ENCODE measurements around the gene CACNA1C. TPM values are rescaled to one million over a fixed set of nuclear protein-coding genes. Genes with fewer than 3 reads are reported as not detected.

The CACNA1C gene
- total RNA-seq, 1 experiment from 2014 or later, result 1.1 TPM

GRCh38 chr12:2555487-2556082, 502.8 kb downstream of the CACNA1C start:
- H3K9ac ChIP-seq (ENCODE audit: extremely low read depth, insufficient read length, low read length), result no peak overlapping the region
- Mint-ChIP-seq H3K4me1 (peaks cover 5 to 11% of the 10 kb centered on the region in 2 experiments), H3K27ac (peak overlapping the region in 1 of 3 experiments; percentile 24; a peak in 1 of 7 replicates), H3K9me3 (no peaks in the 10 kb centered on the region), H3K27me3 (ENCODE audit: low read depth) (peaks cover 11% of the 10 kb centered on the region), H3K4me3 (no peak overlapping the region), H3K36me3 (ENCODE audit: insufficient read depth in 1 of 3, low read depth in 3 of 3) (no peaks in the 10 kb centered on the region)
- no peaks in the 10 kb centered on the region for H3K79me1 ChIP-seq (ENCODE audit: insufficient read depth, low read depth, low read length, poor library complexity, severe bottlenecking)
- H3K9me3 ChIP-seq (ENCODE audit: control insufficient read depth, low read depth, low read length), result no peaks in the 10 kb centered on the region
- H3T11ph ChIP-seq (ENCODE audit: low read length), result no peak overlapping the region
- WGBS (ENCODE audit: extremely low coverage, insufficient read length, low lambda C conversion rate), result no CpG with 5 or more reads among the region's 19 CpGs
- H2AK5ac ChIP-seq (ENCODE audit: insufficient read length, low read length), result no peak overlapping the region
- H3K56ac ChIP-seq (ENCODE audit: insufficient read length, low read depth, low read length), result no peak overlapping the region
- H4K8ac ChIP-seq (replicated peaks; ENCODE audit: insufficient read length, low read depth, low read length), result no peak overlapping the region
- H3K27ac ChIP-seq (ENCODE audit: insufficient read length, low read depth, low read length), result no peak overlapping the region
- no peaks in the 10 kb centered on the region for H3K4me1 ChIP-seq (ENCODE audit: insufficient read depth, low read length)
- TF ChIP-seq CTCF (conservative IDR thresholded peaks at IDR 0.05), result no peak
- H3K23ac ChIP-seq (ENCODE audit: insufficient read length, low read depth, low read length), result no peak overlapping the region
- H3K27me3 ChIP-seq (ENCODE audit: insufficient read depth, low read length), result no peaks in the 10 kb centered on the region
- no peak overlapping the region for H2BK12ac ChIP-seq (ENCODE audit: insufficient read length, low read depth, low read length)
- no peak overlapping the region for H4K91ac ChIP-seq (ENCODE audit: insufficient read length, low read depth, low read length)
- no peaks in the 10 kb centered on the region for H3K79me2 ChIP-seq (ENCODE audit: insufficient read depth, low read length)
- H3K4me2 ChIP-seq (ENCODE audit: insufficient read depth, insufficient read length, low read length), result no peak overlapping the region
- no peak overlapping the region for H2BK120ac ChIP-seq (ENCODE audit: low read depth, low read length, poor library complexity, severe bottlenecking)
- no peak overlapping the region for H3K18ac ChIP-seq (ENCODE audit: insufficient read length, low read depth, low read length)
- peak; percentile 58 for DNase-seq
- H3K23me2 ChIP-seq (ENCODE audit: insufficient read length, low read depth, low read length, poor library complexity, severe bottlenecking), result no peaks in the 10 kb centered on the region
- no peak overlapping the region for H2AFZ ChIP-seq (ENCODE audit: low read length)
- no peak overlapping the region for H3K14ac ChIP-seq (ENCODE audit: insufficient read depth, low read length)
- no peak overlapping the region for H3K4ac ChIP-seq (ENCODE audit: low read depth, low read length)
- H2BK5ac ChIP-seq (ENCODE audit: insufficient read length, low read length), result no peak overlapping the region
- H2BK15ac ChIP-seq (ENCODE audit: low read depth, low read length), result no peak overlapping the region
- no peak overlapping the region for H2BK20ac ChIP-seq (ENCODE audit: low read depth, low read length, poor library complexity, severe bottlenecking)
- no peaks in the 10 kb centered on the region for H4K20me1 ChIP-seq (ENCODE audit: control insufficient read depth, insufficient read depth, insufficient read length)
- H4K5ac ChIP-seq (ENCODE audit: insufficient read length, low read depth, low read length), result no peak overlapping the region

Measured in H9 (cell line).